ENCODE results near the gene ANXA9.

The ANXA9 gene

DNA sequence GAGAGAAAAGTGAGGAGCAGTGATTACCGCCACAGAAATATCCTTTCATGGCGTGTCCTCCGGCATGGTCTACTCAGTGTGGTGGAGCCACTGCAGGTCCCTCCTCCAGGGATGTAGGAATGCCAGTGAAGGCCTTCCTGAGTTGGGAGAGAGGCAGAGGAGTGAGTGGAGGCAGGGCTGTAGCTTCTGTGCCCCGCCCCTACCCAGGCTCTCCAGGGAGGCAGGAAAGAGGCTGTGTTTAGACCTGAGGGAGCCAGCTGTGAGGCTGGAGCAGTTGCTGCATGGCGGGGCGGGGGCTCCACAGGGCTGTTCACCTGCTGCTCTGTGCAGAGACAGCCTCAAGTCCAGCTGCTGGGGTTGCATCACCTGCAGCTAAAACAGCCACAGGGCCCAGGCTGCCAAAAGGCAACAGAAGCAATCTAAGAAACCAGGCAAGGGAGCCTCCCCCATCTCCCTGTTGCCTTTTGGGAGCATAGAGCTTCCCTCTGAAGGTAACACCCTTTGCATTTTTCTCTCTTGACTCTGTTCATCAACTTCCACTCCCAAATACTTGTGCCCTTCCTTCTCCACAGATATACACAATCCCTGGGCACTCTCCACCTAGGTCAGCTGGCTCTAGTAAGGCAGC, 801 bp upstream of the ANXA9 start:
- DNase-seq (ENCODE audit: low spot score): no peak
- in situ Hi-C loops (cut with MboI; ENCODE audit: low sequenced_read_pairs, unreplicated experiment): no loop called here
- TF ChIP-seq, protein P1, sequence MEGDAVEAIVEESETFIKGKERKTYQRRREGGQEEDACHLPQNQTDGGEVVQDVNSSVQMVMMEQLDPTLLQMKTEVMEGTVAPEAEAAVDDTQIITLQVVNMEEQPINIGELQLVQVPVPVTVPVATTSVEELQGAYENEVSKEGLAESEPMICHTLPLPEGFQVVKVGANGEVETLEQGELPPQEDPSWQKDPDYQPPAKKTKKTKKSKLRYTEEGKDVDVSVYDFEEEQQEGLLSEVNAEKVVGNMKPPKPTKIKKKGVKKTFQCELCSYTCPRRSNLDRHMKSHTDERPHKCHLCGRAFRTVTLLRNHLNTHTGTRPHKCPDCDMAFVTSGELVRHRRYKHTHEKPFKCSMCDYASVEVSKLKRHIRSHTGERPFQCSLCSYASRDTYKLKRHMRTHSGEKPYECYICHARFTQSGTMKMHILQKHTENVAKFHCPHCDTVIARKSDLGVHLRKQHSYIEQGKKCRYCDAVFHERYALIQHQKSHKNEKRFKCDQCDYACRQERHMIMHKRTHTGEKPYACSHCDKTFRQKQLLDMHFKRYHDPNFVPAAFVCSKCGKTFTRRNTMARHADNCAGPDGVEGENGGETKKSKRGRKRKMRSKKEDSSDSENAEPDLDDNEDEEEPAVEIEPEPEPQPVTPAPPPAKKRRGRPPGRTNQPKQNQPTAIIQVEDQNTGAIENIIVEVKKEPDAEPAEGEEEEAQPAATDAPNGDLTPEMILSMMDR (IDR thresholded peaks at IDR 0.05; ENCODE audit: borderline replicate concordance, control extremely low read depth, extremely low read depth, insufficient read depth, missing control alignments): no peak

DNA sequence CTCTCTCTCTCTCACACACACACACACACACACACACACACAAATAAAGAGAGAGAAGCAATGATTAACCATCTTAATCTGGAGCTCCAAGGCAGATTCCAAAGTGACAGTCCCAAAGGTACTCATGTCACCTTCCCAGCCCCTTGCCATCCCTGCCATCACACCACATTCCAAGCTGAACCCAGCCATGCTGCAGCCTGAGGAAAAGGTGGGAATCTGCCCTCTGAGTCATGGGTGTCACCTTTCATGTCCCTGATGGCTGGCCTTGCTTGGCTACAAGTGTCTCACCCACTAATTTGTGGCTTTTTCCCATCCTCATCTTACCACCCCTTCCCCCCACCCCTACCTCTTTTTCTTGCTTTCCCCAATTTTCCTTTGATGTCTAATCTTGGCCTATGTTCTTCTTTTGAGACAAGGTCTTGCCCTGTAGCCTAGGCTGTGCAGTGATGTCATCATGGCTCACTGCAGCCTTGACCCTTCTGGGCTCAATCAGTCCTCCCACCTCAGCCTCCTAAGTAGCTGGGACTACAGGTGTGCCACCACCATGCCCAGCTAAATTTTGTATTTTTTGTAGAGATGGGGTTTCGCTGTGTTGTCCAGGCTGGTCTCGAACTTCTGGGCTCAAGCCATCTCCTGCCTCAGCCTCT, 3.2 kb downstream of the ANXA9 start:
- in situ Hi-C loops (cut with MboI; ENCODE audit: low sequenced_read_pairs, unreplicated experiment): no loop called here
- TF ChIP-seq, protein P1 (IDR thresholded peaks at IDR 0.05; ENCODE audit: borderline replicate concordance, control extremely low read depth, extremely low read depth, insufficient read depth, missing control alignments): no peak
- DNase-seq (ENCODE audit: low spot score): no peak

DNA sequence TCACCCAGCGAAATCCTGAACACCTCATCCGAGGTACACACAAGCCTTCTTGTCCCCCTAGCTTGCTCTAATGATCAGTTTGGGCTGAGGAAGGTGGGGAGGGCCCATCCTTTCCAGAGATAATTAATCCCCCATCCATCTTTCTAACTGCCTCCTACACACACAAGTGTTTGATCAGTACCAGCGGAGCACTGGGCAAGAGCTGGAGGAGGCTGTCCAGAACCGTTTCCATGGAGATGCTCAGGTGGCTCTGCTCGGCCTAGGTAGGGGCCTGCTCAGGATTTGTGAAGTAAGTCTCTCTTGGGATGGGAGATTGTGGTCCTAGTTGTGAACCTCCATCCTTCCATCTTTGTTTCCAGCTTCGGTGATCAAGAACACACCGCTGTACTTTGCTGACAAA, 5.8 kb downstream of the ANXA9 start:
- TF ChIP-seq, protein P1 (IDR thresholded peaks at IDR 0.05; ENCODE audit: borderline replicate concordance, control extremely low read depth, extremely low read depth, insufficient read depth, missing control alignments): no peak
- in situ Hi-C loops (cut with MboI; ENCODE audit: low sequenced_read_pairs, unreplicated experiment): no loop called here
- DNase-seq (ENCODE audit: low spot score): no peak

DNA sequence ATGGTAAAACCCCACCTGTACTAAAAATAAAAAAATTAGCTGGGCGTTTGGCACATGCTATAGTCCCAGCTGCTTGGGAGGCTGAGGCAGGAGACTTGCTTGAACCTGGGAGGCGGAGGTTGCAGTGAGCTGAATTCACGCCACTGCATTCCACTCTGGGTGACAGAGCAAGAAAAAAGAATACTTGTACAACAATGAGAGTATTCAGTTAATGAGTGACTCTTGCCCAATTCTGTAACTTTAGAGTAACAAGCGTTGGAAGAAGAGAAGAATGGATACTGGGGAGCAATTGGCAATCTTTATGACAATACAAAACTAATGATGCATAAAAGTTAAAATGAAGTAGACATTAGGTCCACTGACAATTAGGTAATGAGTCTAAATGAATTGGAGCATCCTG, 10.5 kb downstream of the ANXA9 start:
- DNase-seq (ENCODE audit: low spot score): no peak
- in situ Hi-C loops (cut with MboI; ENCODE audit: low sequenced_read_pairs, unreplicated experiment): no loop called here
- TF ChIP-seq, protein P1 (IDR thresholded peaks at IDR 0.05; ENCODE audit: borderline replicate concordance, control extremely low read depth, extremely low read depth, insufficient read depth, missing control alignments): no peak

DNA sequence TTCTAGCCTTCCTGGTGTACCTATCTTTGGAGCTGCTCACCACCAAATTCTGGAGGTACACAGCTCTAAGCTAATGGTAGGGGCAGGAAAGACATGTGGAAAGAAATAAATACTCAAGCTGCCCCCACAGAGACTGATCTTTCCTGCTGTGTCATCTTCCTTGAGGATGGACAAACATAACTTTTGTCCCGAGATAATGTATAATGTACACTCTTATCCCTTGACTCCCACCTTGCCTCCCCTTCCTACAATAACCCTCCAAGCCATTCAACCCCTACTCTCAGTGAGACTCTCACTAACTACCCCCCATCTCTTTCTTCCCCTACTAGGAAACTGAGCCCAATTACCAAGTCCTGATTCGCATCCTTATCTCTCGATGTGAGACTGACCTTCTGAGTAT, 12.2 kb downstream of the ANXA9 start:
- no peak for DNase-seq (ENCODE audit: low spot score)
- in situ Hi-C loops (cut with MboI; ENCODE audit: low sequenced_read_pairs, unreplicated experiment): no loop called here
- TF ChIP-seq, protein P1 (IDR thresholded peaks at IDR 0.05; ENCODE audit: borderline replicate concordance, control extremely low read depth, extremely low read depth, insufficient read depth, missing control alignments): no peak

DNA sequence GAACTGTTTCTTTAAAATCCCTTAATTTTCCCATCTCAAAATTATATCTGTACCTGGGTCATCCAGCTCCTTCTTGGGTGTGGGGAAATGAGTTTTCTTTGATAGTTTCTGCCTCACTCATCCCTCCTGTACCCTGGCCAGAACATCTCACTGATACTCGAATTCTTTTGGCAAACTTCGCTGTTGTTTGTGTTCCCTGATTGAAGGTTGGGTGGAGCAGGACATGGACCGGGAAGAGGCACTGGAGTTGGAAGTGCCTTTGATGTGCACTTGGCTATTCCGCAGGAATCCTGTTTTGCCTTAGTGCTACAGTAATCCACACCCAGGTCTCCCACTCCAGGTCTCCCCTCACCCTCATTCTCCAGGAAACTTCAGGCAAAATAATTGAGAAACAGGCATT, 13.4 kb downstream of the ANXA9 start:
- TF ChIP-seq, protein P1 (IDR thresholded peaks at IDR 0.05; ENCODE audit: borderline replicate concordance, control extremely low read depth, extremely low read depth, insufficient read depth, missing control alignments): no peak
- in situ Hi-C loops (cut with MboI; ENCODE audit: low sequenced_read_pairs, unreplicated experiment): no loop called here
- no peak for DNase-seq (ENCODE audit: low spot score)

Measured in GM13976 (cell line).